ENCODE results near the gene GTF3A. TPM values are rescaled to one million over a fixed set of nuclear protein-coding genes. Genes with fewer than 3 reads are reported as not detected.

Gene GTF3A
- total RNA-seq, 1 experiment from 2014 or later = 192 TPM

DNA sequence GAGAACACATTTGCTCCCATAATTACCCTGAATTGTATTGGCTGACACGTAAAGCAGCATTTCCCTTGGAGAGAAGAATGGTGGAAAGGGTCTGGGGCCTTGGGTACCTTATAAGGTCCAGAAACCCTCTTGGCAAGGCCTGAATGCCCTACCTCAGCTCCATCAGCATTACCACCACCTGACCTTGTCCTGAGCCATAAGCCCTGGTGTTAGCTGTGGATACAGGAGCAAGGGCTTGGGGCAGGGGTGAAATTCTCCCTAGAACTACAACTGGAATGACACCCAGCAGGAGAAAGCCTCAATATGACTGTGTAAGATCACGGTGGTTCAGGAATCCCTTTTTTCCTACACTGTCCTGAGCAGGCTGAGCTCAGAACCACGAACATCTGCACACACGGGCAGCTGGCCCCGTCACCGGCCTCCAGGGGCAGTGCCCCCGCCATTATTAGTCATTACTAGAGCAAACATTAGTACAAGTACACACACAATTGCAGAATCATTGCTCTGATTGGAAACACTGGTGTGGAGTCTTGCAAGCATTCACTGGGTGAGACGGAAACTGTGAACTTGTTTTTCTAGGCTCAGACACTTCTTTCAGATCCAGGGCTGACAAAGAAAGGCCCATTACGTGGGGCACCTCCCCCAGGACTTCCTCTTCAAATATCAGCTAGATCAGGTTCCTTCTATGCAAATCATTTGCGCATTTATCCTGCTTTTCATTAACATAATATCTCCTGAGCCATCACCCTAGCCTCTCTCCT, 52.7 kb downstream of the GTF3A start:
- DNase-seq = no peak
- Histone ChIP-seq H3K4me1 (no peaks in the 10 kb centered on the region), H3K36me3 (no peaks in the 10 kb centered on the region), H3K27me3 (peaks cover 4% of the 10 kb centered on the region; the same call in 1 of the 2 replicates), H3K9me3 (replicated peaks) (no peaks in the 10 kb centered on the region), H3K4me3 (no peak overlapping the region), H3K27ac (no peak overlapping the region)

DNA sequence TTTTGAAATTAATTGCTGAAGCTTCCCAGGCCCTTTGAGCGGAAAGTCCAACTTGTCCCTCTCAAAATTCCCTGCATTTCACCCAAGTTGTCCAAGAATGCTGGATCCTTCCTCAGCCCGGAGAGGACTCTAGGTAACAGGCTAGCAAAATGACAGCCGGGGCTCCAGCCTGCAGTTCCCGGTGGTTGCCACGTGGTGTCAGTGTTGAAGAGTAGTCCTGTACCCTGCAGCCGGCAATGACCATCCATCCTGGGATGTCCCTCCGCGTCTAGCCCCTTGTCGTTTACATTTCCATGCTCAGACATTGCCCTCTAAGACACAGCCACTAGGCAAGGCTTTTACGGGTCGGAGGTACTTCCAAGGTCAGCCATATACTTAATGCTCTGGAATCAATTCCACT, 57.3 kb downstream of the GTF3A start:
- no peak overlapping the region for H3K4me3 ChIP-seq
- no peaks in the 10 kb centered on the region for H3K9me3 ChIP-seq (replicated peaks)
- no peaks in the 10 kb centered on the region for H3K36me3 ChIP-seq
- H3K27me3 ChIP-seq = peaks cover 2% of the 10 kb centered on the region; the same call in 1 of the 2 replicates
- H3K27ac ChIP-seq = no peak overlapping the region
- DNase-seq = peak; percentile 57 to 73
- H3K4me1 ChIP-seq = no peaks in the 10 kb centered on the region

DNA sequence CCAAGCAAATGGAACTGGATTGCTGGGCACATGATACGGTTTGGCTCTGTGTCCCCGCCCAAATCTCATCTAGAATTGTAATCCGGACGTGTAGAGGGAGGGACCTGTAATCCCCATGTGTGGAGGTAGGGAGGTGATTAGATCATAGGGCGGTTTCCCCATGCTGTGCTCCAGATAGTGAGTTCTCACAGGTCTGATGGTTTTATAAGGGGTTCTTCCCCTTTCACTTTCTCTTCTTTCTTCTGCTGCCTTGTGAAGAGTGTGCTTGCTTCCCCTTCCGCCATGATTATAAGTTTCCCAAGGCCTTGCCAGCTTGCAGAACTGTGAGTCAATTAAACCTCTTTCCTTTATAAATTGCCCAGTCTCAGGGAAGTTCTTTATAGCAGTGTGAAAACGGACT, 58.6 kb downstream of the GTF3A start:
- Histone ChIP-seq H3K27me3 (no peaks in the 10 kb centered on the region; the same call in 1 of the 2 replicates), H3K4me3 (no peak overlapping the region), H3K36me3 (no peaks in the 10 kb centered on the region), H3K9me3 (replicated peaks) (no peaks in the 10 kb centered on the region), H3K27ac (no peak overlapping the region), H3K4me1 (no peaks in the 10 kb centered on the region)
- no peak for DNase-seq

DNA sequence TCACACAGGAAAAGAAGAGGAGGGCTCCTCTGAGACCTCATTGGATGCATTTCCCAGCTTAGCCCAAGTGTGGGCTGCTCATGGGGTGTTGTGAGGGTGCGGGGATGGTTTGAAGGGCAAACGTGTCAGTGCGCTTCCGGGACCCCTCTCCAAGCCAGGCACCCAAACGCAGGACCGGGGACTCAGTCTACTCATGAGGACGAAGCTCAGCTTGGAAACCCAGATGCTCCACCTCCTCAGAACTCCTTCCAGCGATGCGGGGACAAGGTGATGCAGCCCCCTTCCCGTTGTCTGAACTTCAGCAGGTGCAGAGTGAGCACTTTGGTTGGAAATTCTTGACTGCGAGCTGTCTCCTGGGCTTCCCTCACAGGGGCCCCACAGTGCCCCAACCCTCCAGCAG, 59.0 kb downstream of the GTF3A start:
- Histone ChIP-seq H3K27ac (no peak overlapping the region), H3K4me3 (no peak overlapping the region), H3K36me3 (no peaks in the 10 kb centered on the region), H3K4me1 (no peaks in the 10 kb centered on the region), H3K9me3 (replicated peaks) (no peaks in the 10 kb centered on the region), H3K27me3 (peaks cover 4% of the 10 kb centered on the region; the same call in 1 of the 2 replicates)
- DNase-seq = no peak

Other genes starting within 250 kb of the GTF3A start
- 2,116 and 2,164 TPM in 2 replicates for gene RPL21, start 173.1 kb upstream of the GTF3A start, total RNA-seq (2014; rRNA removed; shearing (Covaris generic))
- 0.75 and 1.1 TPM in 2 replicates for gene RASL11A, start 153.8 kb upstream of the GTF3A start, total RNA-seq (2014; rRNA removed; shearing (Covaris generic))
- 38.2 and 51.2 TPM in 2 replicates for gene MTIF3, start 25.9 kb downstream of the GTF3A start, total RNA-seq (2014; rRNA removed; shearing (Covaris generic))
- gene LNX2, start 195.9 kb downstream of the GTF3A start, total RNA-seq (2014; rRNA removed; shearing (Covaris generic)) = 14.9 and 16.7 TPM in 2 replicates
- 172 and 182 TPM in 2 replicates for gene POLR1D, start 197.3 kb downstream of the GTF3A start, total RNA-seq (2014; rRNA removed; shearing (Covaris generic))

Data from SJCRH30 (cell line).